SK-N-SH (cell line): ENCODE data around the gene EVI5. TPM values are rescaled to one million over a fixed set of nuclear protein-coding genes. Genes with fewer than 3 reads are reported as not detected.

Source experiments
- CTCF ChIA-PET: fragments of 300-600, 350-600 bp; formaldehyde crosslinking; extraction: SDS; loops from one replicate; lab custom pipeline; 2021; lab: Yijun Ruan, JAX
- POLR2A ChIA-PET: fragments of 350-600 bp; sonication (Branson Sonifier 250); formaldehyde crosslinking; extraction: SDS; loops from one replicate; lab custom pipeline; 2020; ENCODE audit warnings: antibody characterized with exemption, inconsistent platforms; lab: Yijun Ruan, JAX
- DNase-seq: peaks from one replicate; pipeline ENCODE4 v3.0.0; 2012
- H2AFZ ChIP-seq: fragments of 200-600 bp; sonication (generic); 2 replicates; pipeline ENCODE4 v1.8.1; 2016; ENCODE audit warnings: antibody characterized with exemption, mild to moderate bottlenecking, low read depth
- H3F3A ChIP-seq: fragments of 200-600 bp; sonication (generic); replicated peaks from 2 replicates; pipeline ENCODE3; 2016; ENCODE audit warnings: antibody characterized with exemption, mild to moderate bottlenecking; ENCODE audit not compliant: insufficient read depth
- H3K27ac ChIP-seq, 2 experiments: fragments of 200-500 bp in 1 of 2; fragments of 200-600 bp in 1 of 2; sonication (Bioruptor generic) in 1 of 2; sonication (generic), shearing (Covaris generic) in 1 of 2; 2 replicates each; pipeline versions ENCODE4 v1.5.1 to v1.6.1; 2014 to 2016; ENCODE audit warnings: low read depth in 2 of 2, inconsistent platforms in 1 of 2, low read length in 1 of 2, mild to moderate bottlenecking in 1 of 2, mixed read lengths in 1 of 2
- H3K27me3 ChIP-seq: fragments of 200-600 bp; sonication (generic), shearing (Covaris generic); 2 replicates; pipeline ENCODE4 v1.6.1; 2016; ENCODE audit warnings: mixed run types; ENCODE audit not compliant: insufficient read depth
- H3K36me3 ChIP-seq, 2 experiments: fragments of 200-500 bp in 1 of 2; fragments of 200-600 bp in 1 of 2; sonication (Bioruptor generic) in 1 of 2; sonication (generic) in 1 of 2; replicated peaks in 1 of 2; 2 replicates each; pipeline versions ENCODE3 to v1.5.1; 2014 to 2016; ENCODE audit warnings: low read length in 1 of 2, mild to moderate bottlenecking in 1 of 2; ENCODE audit not compliant: insufficient read depth in 2 of 2, control insufficient read depth in 1 of 2
- H3K4me1 ChIP-seq, 2 experiments: fragments of 200-500 bp in 1 of 2; fragments of 200-600 bp in 1 of 2; sonication (Bioruptor generic) in 1 of 2; sonication (generic), shearing (Covaris generic) in 1 of 2; 2 replicates each; pipeline versions ENCODE4 v1.5.1 to v1.6.1; 2014 to 2016; ENCODE audit warnings: low read depth in 1 of 2, low read length in 1 of 2, mixed run types in 1 of 2; ENCODE audit not compliant: insufficient read depth in 2 of 2, control insufficient read depth in 1 of 2
- H3K4me2 ChIP-seq: fragments of 200-600 bp; sonication (generic), shearing (Covaris generic); 2 replicates; pipeline ENCODE4 v1.6.1; 2017; ENCODE audit warnings: mixed run types
- H3K4me3 ChIP-seq, 2 experiments: fragments of 200-500 bp in 1 of 2; fragments of 200-600 bp in 1 of 2; sonication (Bioruptor generic) in 1 of 2; sonication (generic), shearing (Covaris generic) in 1 of 2; 2 replicates each; pipeline versions ENCODE4 v1.5.1 to v1.8.1; 2014 to 2016; ENCODE audit warnings: low read depth in 2 of 2, inconsistent platforms in 1 of 2, low read length in 1 of 2, mild to moderate bottlenecking in 1 of 2, mixed read lengths in 1 of 2, moderate library complexity in 1 of 2
- H3K79me2 ChIP-seq: fragments of 200-600 bp; sonication (generic); 2 replicates; pipeline ENCODE4 v1.8.1; 2017; ENCODE audit warnings: mild to moderate bottlenecking; ENCODE audit not compliant: insufficient read depth
- H3K9ac ChIP-seq: fragments of 200-600 bp; sonication (generic); 2 replicates; pipeline ENCODE4 v1.6.1; 2017; ENCODE audit warnings: mixed run types
- H3K9me2 ChIP-seq: fragments of 200-600 bp; sonication (generic); 2 replicates; pipeline ENCODE4 v1.6.1; 2017; ENCODE audit warnings: mixed run types
- H3K9me3 ChIP-seq: fragments of 200-600 bp; sonication (generic); 2 replicates; pipeline ENCODE4 v1.6.1; 2017; ENCODE audit warnings: mixed run types, mild to moderate bottlenecking, moderate library complexity
- H4K20me1 ChIP-seq: fragments of 200-600 bp; sonication (generic); 2 replicates; pipeline ENCODE4 v1.6.1; 2017; ENCODE audit warnings: mild to moderate bottlenecking, mixed run types; ENCODE audit not compliant: insufficient read depth
- FOSL2 ChIP-seq: IDR thresholded peaks from 2 replicates; pipeline ENCODE4 v1.4.0; 2012; ENCODE audit warnings: low read depth, mild to moderate bottlenecking, moderate library complexity, borderline replicate concordance
- MXI1 ChIP-seq: IDR thresholded peaks from 2 replicates; pipeline ENCODE4 v1.6.1; 2012; ENCODE audit warnings: mild to moderate bottlenecking, low read depth, low read length, improper control_type of control experiment
- NFIC ChIP-seq: IDR thresholded peaks from 2 replicates; pipeline ENCODE4 v1.4.0; 2012; ENCODE audit warnings: borderline replicate concordance
- NRF1 ChIP-seq: IDR thresholded peaks from 2 replicates; pipeline ENCODE4 v1.6.1; 2012; ENCODE audit warnings: low read depth, mild to moderate bottlenecking, low read length
- RFX5 ChIP-seq: IDR thresholded peaks from 2 replicates; pipeline ENCODE4 v1.6.1; 2012; ENCODE audit warnings: mild to moderate bottlenecking, improper control_type of control experiment, low read length
- TAF1 ChIP-seq: IDR thresholded peaks from 2 replicates; pipeline ENCODE4 v1.6.1; 2012; ENCODE audit warnings: low read depth, mild to moderate bottlenecking, low read length, moderate library complexity, borderline replicate concordance
- WGBS: methylation state at CpG from one replicate; pipeline ENCODE4 v1.1.6; 2017; ENCODE audit warnings: low lambda C conversion rate; 5-methylcytosine and 5-hydroxymethylcytosine counted together
- polyA plus RNA-seq, 3 experiments: library from polyadenylated mRNA; depleted of rRNA; stranded (reverse); fragments of >200 nt; gene quantifications; 2 replicates each; pipeline ENCODE4 v1.2.3, GENCODE V29; 2012
- TF ChIP-seq, protein P1 (sequence below): fragments of 150-350 bp; IDR thresholded peaks from 2 replicates; pipeline ENCODE4 v1.6.1; 2016; ENCODE audit warnings: mild to moderate bottlenecking, low read depth, low read length
- TF ChIP-seq, protein P2 (sequence below): IDR thresholded peaks from 2 replicates; pipeline ENCODE4 v1.4.0; 2012; ENCODE audit warnings: low read depth, borderline replicate concordance
- TF ChIP-seq, protein P3 (sequence below): fragments of 150-350 bp; IDR thresholded peaks from 2 replicates; pipeline ENCODE4 v1.6.1; 2017; ENCODE audit warnings: antibody characterized with exemption, low read length, low read depth, borderline replicate concordance
- TF ChIP-seq, protein P4 (sequence below): IDR thresholded peaks from 2 replicates; pipeline ENCODE4 v1.4.0; 2012; ENCODE audit warnings: low read depth, borderline replicate concordance
- TF ChIP-seq, protein P5 (sequence below): IDR thresholded peaks from 2 replicates; pipeline ENCODE4; 2012

Gene EVI5
- polyA plus RNA-seq, 1 of the 3 experiments (the other 2 are of a cell fraction): 5.7 TPM

DNA sequence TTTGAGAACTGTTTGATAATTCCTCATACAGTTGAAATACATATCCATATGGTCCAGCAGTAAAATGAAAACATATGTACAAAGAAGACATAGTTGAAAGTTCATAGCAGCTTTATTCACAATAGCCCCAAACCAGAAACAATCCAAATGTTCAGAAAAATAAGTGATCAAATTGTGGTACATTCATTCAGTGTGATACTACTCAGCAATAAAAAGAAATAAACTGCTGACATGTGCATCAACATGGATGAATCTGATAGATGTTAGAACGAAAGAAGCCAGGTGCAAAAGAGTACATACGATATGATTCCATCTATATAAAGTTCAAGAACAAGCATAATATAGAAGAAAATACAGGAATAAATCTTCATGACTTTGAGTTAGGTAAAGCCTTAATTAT is 77.2 kb downstream of the EVI5 start (continued):
- TF ChIP-seq, protein P1, sequence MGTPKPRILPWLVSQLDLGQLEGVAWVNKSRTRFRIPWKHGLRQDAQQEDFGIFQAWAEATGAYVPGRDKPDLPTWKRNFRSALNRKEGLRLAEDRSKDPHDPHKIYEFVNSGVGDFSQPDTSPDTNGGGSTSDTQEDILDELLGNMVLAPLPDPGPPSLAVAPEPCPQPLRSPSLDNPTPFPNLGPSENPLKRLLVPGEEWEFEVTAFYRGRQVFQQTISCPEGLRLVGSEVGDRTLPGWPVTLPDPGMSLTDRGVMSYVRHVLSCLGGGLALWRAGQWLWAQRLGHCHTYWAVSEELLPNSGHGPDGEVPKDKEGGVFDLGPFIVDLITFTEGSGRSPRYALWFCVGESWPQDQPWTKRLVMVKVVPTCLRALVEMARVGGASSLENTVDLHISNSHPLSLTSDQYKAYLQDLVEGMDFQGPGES: no peak
- TF ChIP-seq, protein P2, sequence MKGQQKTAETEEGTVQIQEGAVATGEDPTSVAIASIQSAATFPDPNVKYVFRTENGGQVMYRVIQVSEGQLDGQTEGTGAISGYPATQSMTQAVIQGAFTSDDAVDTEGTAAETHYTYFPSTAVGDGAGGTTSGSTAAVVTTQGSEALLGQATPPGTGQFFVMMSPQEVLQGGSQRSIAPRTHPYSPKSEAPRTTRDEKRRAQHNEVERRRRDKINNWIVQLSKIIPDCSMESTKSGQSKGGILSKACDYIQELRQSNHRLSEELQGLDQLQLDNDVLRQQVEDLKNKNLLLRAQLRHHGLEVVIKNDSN: no peak
- TF ChIP-seq MXI1 (no peak), FOSL2 (no peak)

DNA sequence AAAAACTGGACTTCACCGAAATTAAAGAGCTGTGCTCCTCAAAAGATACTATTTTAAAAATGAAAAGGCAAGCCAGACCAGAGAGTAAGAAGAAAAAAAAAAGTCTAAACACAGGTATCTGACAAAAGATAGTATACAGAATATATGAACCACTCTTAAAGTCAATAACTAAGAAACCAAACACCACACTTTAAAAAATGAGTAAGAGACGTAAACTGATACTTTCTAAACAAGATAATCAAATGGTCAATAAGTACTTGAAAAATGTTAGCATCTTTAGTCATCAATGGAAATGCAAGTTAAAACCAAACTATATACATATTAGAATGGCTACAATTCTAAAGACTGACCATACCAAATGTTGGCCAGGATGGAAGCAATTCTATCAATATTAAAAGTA is 77.6 kb downstream of the EVI5 start:
- no peaks in the 10 kb centered on the region for H3K36me3 ChIP-seq
- no peaks in the 10 kb centered on the region for H3F3A ChIP-seq
- no peaks in the 10 kb centered on the region for H4K20me1 ChIP-seq
- no peaks in the 10 kb centered on the region for H3K27me3 ChIP-seq
- POLR2A ChIA-PET: no interaction called here
- DNase-seq: no peak
- H2AFZ ChIP-seq: no peak overlapping the region
- CTCF ChIA-PET: no interaction called here
- peaks cover 0 to 2% of the 10 kb centered on the region in 2 experiments; a peak in 2 of 4 replicates for H3K4me1 ChIP-seq
- H3K79me2 ChIP-seq: peaks cover 6% of the 10 kb centered on the region; the same call in 1 of the 2 replicates
- no peak overlapping the region for H3K4me2 ChIP-seq
- no peaks in the 10 kb centered on the region for H3K9me2 ChIP-seq
- H3K9me3 ChIP-seq: no peaks in the 10 kb centered on the region
- H3K9ac ChIP-seq: no peak overlapping the region
- TF ChIP-seq TAF1 (no peak), NRF1 (no peak), NFIC (no peak), RFX5 (no peak)
- TF ChIP-seq, protein P3, sequence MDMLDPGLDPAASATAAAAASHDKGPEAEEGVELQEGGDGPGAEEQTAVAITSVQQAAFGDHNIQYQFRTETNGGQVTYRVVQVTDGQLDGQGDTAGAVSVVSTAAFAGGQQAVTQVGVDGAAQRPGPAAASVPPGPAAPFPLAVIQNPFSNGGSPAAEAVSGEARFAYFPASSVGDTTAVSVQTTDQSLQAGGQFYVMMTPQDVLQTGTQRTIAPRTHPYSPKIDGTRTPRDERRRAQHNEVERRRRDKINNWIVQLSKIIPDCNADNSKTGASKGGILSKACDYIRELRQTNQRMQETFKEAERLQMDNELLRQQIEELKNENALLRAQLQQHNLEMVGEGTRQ: no peak
- TF ChIP-seq, protein P1: no peak
- TF ChIP-seq, protein P4, sequence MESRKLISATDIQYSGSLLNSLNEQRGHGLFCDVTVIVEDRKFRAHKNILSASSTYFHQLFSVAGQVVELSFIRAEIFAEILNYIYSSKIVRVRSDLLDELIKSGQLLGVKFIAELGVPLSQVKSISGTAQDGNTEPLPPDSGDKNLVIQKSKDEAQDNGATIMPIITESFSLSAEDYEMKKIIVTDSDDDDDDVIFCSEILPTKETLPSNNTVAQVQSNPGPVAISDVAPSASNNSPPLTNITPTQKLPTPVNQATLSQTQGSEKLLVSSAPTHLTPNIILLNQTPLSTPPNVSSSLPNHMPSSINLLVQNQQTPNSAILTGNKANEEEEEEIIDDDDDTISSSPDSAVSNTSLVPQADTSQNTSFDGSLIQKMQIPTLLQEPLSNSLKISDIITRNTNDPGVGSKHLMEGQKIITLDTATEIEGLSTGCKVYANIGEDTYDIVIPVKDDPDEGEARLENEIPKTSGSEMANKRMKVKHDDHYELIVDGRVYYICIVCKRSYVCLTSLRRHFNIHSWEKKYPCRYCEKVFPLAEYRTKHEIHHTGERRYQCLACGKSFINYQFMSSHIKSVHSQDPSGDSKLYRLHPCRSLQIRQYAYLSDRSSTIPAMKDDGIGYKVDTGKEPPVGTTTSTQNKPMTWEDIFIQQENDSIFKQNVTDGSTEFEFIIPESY: no peak
- TF ChIP-seq, protein P5, sequence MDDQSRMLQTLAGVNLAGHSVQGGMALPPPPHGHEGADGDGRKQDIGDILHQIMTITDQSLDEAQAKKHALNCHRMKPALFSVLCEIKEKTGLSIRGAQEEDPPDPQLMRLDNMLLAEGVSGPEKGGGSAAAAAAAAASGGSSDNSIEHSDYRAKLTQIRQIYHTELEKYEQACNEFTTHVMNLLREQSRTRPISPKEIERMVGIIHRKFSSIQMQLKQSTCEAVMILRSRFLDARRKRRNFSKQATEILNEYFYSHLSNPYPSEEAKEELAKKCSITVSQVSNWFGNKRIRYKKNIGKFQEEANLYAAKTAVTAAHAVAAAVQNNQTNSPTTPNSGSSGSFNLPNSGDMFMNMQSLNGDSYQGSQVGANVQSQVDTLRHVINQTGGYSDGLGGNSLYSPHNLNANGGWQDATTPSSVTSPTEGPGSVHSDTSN: no peak
- TF ChIP-seq, all 33 proteins: peak for 0
- no peak overlapping the region for H3K4me3 ChIP-seq
- no peak overlapping the region for H3K27ac ChIP-seq
- WGBS: 98% methylated on average over 2 of the region's 2 CpGs
